GM12875 (cell line): ENCODE results near the gene DNAH6.

Experiments
- H3K4me3 ChIP-seq: one replicate; pipeline ENCODE4 v1.5.1; 2011; ENCODE audit warnings: low read depth, low read length, control low read depth
- TF ChIP-seq, protein P1 (sequence below): IDR thresholded peaks from 2 replicates; pipeline ENCODE4 v1.5.1; 2011; ENCODE audit warnings: low read depth, mild to moderate bottlenecking, control low read depth, inconsistent platforms, low read length, moderate library complexity, borderline replicate concordance; ENCODE audit not compliant: insufficient read depth

The DNAH6 gene

DNA sequence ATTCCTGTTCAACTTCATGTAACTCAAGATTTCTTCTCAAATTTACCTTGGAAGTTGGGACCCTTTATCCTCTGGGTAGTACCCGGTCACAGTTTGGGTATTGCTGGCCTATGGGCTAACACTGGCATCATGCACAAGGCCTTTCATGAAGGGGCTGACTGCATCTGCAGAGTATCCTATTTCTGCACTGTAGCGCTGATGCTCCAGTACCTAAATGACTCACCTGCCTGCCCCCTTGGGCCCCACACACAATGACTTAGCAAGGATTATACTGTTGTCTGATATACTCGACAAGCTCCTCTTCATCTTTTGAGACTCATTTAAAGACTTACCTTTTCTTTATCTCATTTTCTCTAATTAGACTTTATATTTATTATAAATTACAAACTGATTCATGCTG is 39.9 kb downstream of the DNAH6 start:
- H3K4me3 ChIP-seq: no peak overlapping the region
- TF ChIP-seq, protein P1, sequence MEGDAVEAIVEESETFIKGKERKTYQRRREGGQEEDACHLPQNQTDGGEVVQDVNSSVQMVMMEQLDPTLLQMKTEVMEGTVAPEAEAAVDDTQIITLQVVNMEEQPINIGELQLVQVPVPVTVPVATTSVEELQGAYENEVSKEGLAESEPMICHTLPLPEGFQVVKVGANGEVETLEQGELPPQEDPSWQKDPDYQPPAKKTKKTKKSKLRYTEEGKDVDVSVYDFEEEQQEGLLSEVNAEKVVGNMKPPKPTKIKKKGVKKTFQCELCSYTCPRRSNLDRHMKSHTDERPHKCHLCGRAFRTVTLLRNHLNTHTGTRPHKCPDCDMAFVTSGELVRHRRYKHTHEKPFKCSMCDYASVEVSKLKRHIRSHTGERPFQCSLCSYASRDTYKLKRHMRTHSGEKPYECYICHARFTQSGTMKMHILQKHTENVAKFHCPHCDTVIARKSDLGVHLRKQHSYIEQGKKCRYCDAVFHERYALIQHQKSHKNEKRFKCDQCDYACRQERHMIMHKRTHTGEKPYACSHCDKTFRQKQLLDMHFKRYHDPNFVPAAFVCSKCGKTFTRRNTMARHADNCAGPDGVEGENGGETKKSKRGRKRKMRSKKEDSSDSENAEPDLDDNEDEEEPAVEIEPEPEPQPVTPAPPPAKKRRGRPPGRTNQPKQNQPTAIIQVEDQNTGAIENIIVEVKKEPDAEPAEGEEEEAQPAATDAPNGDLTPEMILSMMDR: no peak

DNA sequence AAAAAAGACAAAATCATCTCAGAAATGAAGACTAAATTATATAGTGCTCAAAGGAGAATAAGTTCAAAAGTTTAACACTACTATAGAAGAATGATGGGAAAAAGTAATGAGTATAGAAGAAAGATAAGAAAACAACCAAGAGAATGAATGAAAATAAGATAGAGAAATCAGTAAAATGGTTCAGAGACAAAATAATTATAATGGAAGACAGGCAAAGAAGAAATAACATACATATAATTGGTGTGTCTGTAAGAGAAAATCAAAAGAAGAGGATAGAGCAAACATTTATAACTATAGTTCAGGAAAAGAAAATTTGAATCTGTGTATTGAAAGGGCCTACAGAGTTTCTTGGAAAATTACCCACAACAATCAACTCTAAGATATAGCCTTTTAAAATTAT is 43.5 kb downstream of the DNAH6 start:
- TF ChIP-seq, protein P1: no peak
- H3K4me3 ChIP-seq: no peak overlapping the region

- H3K4me3 ChIP-seq: no peak overlapping the region
- TF ChIP-seq, protein P1: no peak
Measured at GRCh38 chr2:84579661-84580060, 63.4 kb downstream of the DNAH6 start.

DNA sequence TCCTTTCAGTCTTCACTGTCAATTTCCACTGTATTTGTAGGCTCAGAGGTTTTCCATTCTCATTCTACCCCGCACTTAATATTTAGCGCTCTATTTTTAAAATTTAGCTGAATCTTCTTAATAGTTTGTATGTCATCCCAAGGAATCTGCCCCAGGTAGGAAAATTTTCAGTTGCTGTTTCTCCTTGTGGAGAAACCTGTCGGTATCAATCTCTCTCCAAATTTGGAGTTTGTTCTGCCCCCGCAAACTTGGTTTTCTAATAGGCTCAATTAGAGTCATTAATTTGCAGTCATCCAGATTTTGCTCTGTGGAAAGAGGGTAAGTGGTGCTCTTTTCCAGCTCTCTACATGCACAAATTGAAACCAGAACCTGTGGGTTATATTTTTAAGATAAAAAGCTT is 87.6 kb downstream of the DNAH6 start:
- TF ChIP-seq, protein P1: no peak
- H3K4me3 ChIP-seq: no peak overlapping the region

DNA sequence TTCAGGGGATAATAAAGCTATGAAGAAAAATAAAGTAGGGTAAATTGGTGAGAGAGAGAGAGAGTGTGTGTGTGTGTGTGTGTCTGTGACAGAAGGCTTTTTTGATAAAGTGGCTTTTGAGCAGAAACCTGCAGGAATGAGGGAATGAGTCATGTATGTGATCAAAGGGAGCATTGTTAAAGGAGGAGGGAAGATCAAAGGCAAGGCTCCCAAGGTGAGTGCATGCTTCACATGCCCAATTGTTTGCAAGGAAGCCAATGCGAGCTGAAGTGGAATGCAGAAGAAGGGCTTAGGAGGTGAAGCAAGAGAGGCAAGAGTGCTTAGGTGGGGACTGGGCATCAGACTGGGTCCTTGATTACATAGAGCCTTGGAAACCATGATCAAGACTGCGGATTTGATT is 96.8 kb downstream of the DNAH6 start:
- TF ChIP-seq, protein P1: no peak
- no peak overlapping the region for H3K4me3 ChIP-seq

GRCh38 chr2:84619794-84620371 is 103.6 kb downstream of the DNAH6 start:
- H3K4me3 ChIP-seq: no peak overlapping the region
- TF ChIP-seq, protein P1: no peak

GRCh38 chr2:84628486-84628885 is 112.2 kb downstream of the DNAH6 start:
- TF ChIP-seq, protein P1: no peak
- no peak overlapping the region for H3K4me3 ChIP-seq
